Astrocyte of the spinal cord (primary cell): ENCODE results near the gene CNNM1.

ENCODE experiments used
- DNase-seq: peaks from one replicate; pipeline ENCODE4 v3.0.0; 2011; ENCODE audit warnings: low read depth, low spot score
- H3K4me3 ChIP-seq: 2 replicates; pipeline ENCODE4 v1.5.1; 2011; ENCODE audit warnings: low read depth, mild to moderate bottlenecking, low read length, moderate library complexity
- CTCF ChIP-seq: IDR thresholded peaks from 2 replicates; pipeline ENCODE4 v1.5.1; 2012; ENCODE audit warnings: low read depth, mild to moderate bottlenecking, low read length, inconsistent platforms
- in situ Hi-C: cut with HindIII; loops from 2 replicates; pipeline ENCODE4 v1.10.0; 2017; ENCODE audit warnings: low sequenced_read_pairs

Gene CNNM1

GRCh38 chr10:99346247-99346646 is 17.1 kb downstream of the CNNM1 start:
- TF ChIP-seq CTCF, result no peak
- no peak overlapping the region for H3K4me3 ChIP-seq
- peak; percentile 22 for DNase-seq
- in situ Hi-C loops, result no loop called here

- H3K4me3 ChIP-seq, result no peak overlapping the region
- in situ Hi-C loops, result no loop called here
- no peak for DNase-seq
- TF ChIP-seq CTCF, result no peak
Observed at GRCh38 chr10:99347672-99348071, 18.5 kb downstream of the CNNM1 start.

- DNase-seq, result no peak
Observed at GRCh38 chr10:99353182-99353581, 24.0 kb downstream of the CNNM1 start.

GRCh38 chr10:99357691-99358090 is 28.5 kb downstream of the CNNM1 start:
- H3K4me3 ChIP-seq, result no peak overlapping the region
- in situ Hi-C loops, result no loop called here
- DNase-seq, result no peak
- TF ChIP-seq CTCF, result no peak

More at GRCh38 chr10:99353182-99353581, 24.0 kb downstream of the CNNM1 start:
- no peak overlapping the region for H3K4me3 ChIP-seq
- in situ Hi-C loops, result no loop called here
- no peak for TF ChIP-seq CTCF

GRCh38 chr10:99358101-99358500 is 28.9 kb downstream of the CNNM1 start:
- no peak for TF ChIP-seq CTCF
- in situ Hi-C loops, result no loop called here
- DNase-seq, result no peak
- H3K4me3 ChIP-seq, result no peak overlapping the region

GRCh38 chr10:99360934-99361333 is 31.8 kb downstream of the CNNM1 start:
- in situ Hi-C loops, result no loop called here

More at GRCh38 chr10:99360934-99361333, 31.8 kb downstream of the CNNM1 start:
- no peak for DNase-seq
- TF ChIP-seq CTCF, result no peak
- no peak overlapping the region for H3K4me3 ChIP-seq
